GM21423 (cell line): ENCODE measurements around the gene PES1.
"Not testable (repeated sequence)": the region's sequence is repeated elsewhere in the genome, so short reads cannot be mapped to it uniquely, and the experiment has no call there.

Source experiments
- ATAC-seq: cut with Tn5 transposase; IDR thresholded peaks from one replicate; pipeline ENCODE4 v1.9.1; 2021; ENCODE audit warnings: mild to moderate bottlenecking, moderate library complexity; ENCODE audit not compliant: unreplicated experiment

PES1 gene

DNA sequence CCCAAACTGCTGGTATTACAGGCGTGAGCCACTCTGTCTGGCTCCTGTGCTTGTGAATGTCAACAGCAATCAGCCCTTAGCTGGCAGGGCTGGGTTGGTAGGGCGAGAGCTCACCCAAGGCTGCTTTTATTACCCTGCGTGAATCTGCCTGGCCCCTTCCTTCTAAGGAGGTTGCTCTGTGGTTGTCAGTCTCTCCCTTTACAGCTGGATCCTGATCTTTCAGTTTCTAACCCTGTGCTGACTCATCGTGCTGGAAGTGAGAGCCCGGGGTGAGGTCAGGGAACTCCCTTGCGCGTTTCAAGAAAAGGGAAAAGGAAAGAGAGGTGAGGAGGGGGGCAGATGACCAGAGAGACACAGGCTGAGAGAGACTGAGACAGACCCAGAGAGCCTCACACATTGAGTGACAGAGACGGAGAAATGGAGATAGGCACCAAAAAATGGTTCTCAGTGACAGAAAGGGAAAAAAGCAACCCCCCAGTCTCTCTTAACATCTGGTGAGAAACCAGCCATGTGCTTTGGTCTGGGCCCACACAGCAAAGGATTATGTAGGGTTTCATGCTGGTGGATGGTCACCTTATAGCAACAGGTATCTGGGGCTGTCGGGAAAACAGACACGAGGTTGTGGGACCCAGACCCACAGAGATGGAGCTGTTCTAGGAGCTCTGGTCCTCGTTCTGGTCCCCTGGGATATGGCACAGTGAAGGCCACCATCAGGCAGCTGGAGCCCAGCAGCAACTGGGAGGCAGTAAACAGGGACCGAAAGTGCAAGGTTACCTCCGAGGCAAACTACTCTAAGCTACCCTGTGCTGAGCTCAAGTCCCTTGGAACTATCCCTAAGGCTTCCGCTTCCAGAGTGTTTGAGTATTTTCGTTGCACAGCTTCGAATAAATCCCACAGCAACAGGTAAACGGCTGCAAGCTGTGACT lies 17.8 kb upstream of the PES1 start:
- ATAC-seq: peak; percentile 29

DNA sequence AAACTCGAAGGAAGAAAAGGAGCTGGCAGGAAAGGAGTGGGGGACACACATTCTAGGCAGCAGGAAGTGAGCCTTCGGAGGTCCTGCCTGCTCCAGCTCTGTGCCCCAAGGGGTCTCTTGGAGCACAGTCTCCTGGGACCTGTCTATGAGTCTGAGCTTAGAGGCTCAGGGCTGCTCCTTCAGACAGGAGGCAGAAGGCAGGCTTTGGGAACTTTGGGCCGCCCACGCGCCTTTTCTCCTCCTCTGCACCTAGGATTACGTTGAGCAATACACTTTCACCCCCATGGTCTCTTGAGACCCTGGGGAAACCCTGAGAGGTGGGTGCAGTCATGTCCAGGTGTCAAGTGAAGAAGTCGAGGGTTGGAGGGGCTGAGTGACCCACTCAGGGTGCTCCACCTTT lies 16.2 kb upstream of the PES1 start:
- ATAC-seq: no peak

DNA sequence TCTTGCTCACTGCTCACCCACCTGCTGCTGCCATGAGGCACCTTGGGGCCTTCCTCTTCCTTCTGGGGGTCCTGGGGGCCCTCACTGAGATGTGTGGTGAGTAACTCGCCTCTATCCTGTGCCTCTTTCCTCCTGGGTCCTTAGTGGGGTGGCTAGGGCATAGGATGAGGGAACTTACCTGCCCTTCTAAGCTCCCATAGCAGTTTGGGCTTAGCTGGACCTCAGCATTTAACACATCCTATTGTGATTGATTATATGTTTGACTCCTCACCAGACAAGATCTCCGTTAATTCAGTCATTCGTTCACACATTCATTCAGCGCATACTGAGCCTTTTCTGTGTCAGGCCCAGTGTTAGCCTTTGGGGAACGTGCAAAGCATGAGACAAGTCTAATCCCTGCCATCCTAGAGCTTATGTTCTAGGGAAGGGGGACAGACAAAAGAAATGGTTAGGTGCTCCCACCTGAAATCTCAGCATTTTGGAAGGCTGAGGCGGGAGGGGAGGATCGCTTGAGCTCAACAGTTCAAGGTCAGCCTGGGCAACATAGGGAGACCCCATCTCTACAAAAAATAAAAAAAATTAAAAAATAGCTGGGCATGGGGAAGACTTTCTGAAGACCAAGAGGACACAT lies 15.7 kb upstream of the PES1 start:
- no peak for ATAC-seq

DNA sequence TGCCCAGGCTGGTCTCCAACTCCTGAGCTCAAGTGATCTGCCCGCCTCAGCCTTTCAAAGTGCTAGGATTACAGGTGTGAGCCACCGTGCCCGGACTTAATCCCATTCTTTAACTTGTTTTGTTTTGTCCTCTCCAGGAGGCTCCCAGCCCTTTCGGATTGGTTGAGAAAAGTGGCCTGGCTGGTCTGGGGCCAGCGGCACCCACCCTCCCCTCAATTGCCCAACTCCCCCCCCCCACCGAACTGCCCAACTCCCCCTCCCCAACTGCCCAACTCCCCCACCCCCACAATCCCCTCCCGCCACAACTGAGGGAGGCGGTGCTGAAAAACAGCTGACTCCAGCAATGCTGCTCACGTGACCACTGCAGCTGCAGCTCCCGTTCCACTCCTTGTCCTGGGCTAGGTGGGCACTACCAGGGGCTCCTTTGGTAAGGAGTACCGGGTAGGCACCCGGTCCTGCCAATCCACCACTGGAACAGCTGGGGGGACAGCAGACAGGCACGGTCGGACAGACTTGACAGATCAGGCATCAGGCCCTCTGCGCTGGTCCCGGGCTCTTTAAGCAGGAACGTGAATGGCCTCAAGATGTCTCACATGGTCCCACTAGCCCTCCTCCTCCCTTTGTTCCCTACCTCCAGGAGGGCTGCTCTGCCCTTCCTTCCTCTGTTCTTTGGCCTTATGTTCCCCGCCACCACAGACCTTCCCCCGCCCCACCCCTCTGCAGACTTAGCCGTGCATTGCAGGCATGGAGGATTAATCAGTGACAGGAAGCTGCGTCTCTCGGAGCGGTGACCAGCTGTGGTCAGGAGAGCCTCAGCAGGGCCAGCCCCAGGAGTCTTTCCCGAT lies 15.0 kb upstream of the PES1 start, which contains the start of gene TCN2:
TCN2 (plus strand) TSS at position 720 of the 845 bp plus-strand sequence. CDS start 158 bp downstream, outside the sequence.
- peak; percentile 59 for ATAC-seq

DNA sequence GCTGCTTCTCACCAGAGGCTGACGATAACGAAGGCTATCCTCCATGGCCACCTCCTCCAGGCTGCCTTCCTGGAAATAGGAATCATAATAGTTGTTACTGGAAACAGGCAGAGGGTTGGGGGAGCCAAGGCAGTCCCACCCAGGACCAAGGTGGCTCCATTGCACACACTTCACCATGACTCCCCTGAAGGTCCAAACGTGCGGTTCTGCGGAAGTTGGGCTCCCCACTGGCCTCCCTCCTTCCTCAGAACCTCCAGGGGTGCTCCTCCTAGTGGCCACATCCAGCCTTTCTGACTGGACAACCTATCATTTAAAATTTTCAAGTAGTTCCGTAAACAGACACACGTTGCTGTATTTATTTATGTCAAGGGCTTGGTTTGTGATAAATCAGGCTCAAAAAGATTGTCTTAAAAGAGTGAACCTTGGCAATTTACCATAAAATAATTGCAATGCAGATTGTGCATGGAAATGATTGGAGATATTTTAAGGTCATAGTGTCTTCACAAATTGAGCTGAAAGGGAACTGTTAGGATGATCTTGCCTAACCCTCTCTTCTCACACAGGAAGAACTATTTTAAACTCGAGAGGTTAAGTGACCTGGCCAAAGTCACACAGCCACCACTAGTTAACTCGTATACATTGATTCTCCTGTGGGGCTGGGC lies 13.9 kb upstream of the PES1 start:
- ATAC-seq: no peak

DNA sequence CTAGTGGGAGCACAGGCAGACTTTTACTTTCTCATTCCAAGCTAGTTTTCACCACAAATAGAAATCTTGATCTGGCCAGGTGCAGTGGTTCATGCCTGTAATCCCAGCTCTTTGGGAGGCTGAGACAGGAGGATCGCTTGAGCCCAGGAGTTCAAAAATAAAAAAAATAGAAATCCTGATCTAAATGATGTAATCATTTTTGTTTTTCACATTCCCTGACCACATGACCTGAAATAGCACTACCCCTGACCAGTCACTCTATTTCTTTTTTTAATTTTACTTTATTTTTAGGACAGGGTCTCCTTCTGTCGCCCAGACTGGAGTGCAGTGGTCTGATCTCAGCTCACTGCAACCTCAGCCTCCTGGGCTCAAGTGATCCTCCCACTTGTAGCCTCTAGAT lies 13.0 kb upstream of the PES1 start:
- no peak for ATAC-seq

DNA sequence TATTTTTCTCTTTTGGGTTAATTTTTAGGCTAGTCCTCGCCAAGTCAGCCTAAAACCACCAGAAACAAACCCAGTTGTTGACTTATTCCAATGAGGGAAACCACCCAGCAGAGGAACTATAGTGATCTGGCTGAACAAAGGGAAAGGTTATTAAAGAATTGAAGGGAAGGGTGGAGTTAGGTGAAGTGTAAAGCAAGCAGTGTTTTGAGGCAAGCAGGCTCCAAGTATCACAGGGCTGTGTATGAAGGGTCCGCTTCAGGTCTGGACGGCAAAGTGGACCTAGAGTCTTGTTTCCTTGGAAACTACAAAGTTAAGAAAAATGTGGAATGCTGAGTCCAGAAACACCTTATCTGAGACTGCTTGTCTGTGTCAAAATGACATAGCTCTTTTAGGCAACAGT lies 12.1 kb upstream of the PES1 start:
- ATAC-seq: no peak

DNA sequence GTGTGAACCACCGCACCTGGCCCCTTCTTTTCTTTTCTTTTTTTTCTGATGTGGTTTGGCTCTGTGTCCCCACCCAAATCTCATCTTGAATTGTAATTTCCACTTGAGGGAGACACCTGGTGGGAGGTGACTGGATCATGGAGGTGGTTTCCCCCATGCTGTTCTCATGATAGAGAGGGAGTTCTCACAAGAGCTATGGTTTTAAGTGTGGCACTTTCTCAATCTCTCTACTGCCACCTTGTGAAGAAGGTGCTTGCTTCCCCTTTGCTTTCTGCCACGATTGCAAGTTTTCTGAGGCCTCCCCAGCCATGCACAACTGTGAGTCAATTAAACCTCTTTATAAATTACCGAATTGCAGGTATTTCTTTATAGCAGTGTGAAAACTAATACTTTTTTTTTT lies 10.3 kb upstream of the PES1 start:
- ATAC-seq: no peak

DNA sequence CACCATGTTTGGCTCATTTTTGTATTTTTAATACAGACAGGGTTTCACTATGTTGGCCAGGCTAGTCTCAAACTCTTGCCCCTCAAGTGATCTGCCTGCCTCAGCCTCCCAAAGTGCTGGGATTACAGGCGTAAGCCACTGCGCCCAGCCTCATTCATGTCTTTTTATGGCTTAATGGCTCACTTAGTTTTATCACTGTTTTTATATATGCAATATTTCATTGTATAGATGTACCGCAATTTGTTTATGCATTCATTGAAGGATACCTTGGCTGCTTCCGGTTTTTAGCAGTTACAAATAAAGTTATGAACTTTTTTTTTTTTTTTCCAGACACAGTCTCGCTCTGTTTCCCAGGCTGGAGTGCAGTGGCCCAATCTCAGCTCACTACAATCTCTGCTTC lies 9.8 kb upstream of the PES1 start:
- ATAC-seq: no peak

DNA sequence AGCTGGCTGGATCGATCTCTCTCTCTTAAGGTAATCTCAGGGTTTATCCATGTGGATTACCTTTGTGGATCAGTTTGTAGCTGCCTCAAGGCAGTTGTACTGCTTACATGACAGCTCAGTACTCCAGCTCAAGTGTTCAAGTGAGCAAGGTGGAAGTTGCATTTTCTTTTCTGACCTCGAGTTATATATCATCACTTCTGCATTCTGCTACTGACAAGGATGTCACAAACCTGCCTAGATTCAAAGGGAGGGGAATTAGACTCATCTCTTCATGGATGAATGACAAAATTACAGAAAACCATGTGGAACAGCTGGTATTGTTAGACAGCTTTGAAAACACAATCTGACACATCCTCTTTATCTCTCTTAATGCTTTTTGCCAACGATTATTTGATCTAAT lies 9.2 kb upstream of the PES1 start:
- ATAC-seq: no peak

DNA sequence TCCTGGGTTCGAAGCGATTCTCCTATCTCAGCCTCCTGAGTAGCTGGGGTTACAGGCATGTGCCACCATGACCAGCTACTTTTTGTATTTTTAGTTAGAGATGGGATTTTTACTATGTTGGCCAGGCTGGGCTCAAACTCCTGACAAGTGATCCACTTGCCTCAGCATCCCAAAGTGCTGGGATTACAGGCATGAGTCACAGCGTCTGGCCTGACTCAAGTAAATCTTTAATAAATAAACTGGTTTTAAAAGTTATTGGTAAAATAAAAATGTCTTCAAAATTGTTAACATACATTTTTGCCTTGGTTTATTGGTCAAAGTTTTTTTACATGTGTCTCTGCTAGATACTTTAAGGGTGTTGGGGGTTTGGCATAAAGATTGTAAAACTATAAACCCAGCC lies 7.3 kb upstream of the PES1 start:
- ATAC-seq: no peak

DNA sequence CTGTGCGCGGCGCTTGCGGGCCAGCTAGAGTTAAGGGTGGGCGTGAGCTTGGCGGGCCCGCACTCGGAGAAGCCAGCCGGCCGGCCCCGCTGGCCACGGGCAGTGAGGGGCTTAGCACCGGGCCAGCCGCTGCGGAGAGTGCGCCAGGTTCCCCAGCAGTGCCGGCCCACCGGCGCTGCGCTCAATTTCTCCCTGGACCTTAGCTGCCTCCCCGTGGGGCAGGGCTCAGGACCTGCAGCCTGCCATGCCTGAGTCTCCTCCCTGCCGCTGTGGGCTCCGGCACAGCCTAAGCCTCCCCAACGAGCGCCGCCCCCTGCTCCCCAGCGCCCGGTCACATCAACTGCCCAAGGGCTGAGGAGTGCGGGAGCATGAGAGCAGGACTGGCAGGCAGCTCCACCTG lies 5.2 kb upstream of the PES1 start:
- ATAC-seq: no peak

DNA sequence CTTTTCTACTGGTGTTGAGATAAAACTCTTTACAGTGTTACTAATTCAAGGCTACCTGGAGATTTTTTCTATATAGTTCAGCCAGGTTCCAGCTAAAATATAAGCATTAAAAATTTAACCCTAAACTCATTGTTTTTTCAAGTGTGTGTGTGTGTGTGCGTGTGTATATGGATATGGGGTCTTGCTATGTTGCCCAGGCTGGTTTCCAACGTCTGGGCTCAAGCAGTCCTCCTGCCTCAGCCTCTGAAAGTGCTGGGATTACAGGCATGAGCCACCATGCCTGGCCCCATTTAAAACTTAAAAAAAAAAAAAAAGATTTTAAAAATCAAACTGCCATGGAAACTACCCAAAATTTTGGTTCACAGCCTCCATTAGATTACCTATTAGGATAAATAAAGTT lies 4.5 kb upstream of the PES1 start:
- ATAC-seq: no peak

DNA sequence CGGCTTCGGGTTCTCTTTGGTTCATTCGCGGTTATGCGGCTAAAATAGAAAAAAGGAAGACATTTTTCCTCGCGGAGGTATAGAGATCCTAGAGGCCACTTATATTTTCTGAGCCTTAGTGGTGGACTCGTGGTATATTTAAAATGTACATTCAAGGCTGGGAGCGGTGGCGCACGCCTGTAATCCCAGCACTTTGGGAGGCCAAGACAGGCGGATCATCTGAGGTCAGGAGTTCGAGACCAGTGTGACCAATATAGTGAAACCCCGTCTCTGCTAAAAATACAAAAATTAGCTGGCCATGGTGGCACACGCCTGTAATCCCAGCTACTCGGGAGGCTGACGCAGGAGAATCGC lies 627 bp upstream of the PES1 start:
- not testable (repeated sequence) for ATAC-seq

DNA sequence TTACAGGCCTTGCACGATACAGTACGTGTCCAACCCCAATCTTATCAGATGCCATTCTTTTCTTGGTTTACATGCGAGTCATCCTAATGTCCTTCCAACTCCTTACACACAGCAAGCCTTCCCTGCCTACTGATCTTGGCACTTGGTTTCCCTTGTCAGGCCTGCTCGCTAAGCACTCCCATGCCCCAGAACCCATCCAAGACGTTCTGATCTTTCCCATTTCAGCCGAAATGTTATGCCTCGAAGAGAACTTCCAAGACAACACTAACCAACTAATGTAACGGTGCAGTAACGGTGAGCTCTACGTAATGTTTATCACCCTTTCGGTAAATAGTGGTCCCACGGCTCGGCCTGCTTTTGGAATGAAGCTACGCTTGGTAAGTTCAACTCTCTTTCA lies 521 bp downstream of the PES1 start:
- ATAC-seq: no peak

DNA sequence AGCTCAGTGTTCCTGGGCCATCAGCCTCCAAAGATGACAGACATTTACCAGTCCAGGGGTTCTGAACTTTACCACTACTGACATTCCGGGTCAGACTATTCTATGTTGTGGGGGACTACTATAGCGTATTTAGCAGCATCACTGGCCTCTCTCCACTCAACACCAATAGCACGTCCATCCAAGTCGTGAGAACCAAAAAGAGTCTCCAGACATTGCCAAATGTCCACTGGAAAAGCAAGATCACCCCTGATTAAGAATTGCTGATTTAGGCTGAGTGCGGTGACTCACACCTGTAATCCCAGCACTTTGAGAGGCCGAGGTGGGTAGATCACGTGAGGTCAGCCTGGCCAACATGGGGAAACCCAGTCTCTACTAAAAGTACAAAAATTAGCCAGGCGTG lies 5.3 kb downstream of the PES1 start:
- no peak for ATAC-seq

DNA sequence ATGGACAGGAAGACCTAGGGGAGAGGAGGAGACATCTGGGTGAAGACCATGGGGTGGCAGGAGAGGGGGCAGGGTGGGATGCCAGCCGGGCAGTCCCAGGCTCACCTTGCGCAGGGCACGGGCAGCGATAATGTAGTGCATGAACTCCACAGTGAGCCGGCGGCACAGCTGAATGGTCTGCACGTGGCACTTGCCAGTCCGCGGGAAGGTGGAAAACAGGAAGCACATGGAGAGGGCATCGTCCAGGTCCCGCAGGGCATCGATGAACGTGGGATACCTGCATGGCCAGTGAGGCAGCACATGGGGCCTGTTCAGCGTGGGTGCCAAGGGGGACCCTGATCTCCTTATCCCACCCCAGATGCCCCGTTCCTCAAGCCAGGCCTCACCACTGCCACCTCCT lies 7.3 kb downstream of the PES1 start:
- ATAC-seq: no peak

DNA sequence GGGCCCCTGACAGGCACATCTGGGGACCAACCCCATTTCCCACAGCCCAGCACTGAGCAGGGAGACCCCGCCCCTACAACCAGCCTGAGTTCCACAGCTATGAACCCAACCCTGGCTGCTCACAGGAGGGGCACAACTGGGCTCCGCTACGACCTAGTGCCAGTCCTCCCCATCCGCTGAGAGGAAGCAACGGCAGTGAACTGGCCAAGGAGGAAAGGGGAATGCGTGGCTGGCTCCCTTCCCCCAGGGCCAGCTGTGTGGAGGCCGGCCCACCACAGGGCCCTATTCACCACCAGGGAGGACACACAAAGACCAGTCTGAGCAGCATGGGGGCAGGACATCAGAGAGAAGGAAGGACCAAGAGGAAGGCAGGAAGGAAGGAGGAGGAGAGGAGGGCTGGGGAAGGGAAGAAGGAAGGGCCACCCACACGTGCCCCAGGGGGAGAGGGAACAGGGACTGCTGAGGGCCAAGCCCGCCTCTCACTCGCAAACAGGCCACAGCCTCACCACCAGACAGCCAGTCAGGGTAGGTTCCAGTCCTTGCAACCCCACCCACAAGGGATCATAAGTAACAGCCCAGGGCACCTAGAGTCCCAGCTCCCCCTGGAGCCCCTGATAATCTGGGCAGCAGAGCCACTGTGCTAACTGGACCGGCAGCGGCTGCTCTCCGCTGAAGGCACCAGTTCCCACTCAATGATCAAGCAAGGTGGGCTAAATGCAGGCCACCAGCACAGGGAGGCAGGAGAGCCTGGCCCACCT lies 8.7 kb downstream of the PES1 start:
- no peak for ATAC-seq

DNA sequence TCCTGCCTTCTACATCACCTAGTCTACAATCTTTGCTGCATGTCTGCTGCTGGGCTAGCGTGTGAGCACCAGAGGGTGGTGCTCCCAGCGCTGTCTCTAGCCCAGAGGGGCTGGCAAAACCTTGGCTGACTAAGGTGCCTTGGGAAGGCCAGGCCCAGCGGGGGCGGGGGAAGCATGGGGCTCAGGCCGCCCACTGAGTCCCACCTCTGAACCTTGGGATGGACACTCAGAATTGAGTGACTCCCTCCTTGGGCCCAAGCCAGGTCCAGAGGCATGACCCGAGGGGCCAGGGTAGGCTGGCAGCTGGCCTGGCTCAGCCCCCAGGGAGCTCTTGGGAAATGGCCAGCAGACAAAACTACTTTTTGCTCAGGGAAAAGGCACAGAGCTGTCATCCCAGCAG lies 9.7 kb downstream of the PES1 start:
- no peak for ATAC-seq

DNA sequence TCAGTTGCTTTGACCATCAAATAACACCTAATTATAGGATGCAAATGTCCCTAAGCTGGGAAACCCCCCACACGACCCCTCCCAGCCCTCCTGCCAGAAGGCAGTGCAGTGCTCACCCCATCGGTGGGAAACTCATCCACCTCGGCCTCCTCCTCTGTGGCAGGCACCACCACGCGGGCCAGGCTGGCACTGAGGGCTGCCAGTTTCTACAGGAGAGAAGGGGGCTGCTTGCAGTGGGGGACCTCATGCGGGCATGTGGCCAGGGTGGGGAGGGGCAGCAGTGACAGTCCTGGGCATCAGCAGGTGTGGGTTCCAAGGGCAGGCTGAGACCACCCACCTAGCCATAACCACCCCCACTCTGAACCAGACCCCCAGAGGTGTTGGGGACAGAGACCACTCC lies 10.8 kb downstream of the PES1 start:
- ATAC-seq: no peak
